Stimulated activated CD4-positive, alpha-beta T cell treated with anti-CD3 and anti-CD28 coated beads, Interleukin-1b, Interleukin-23, amount 100 ng/mL, for 4 hours (primary cell): ENCODE results near the gene OLFML1.

Source experiments
- DNase-seq, 2 donors: peaks; one replicate each; pipeline ENCODE4 v3.0.0-alpha.2; 2020; ENCODE audit warnings: low read depth in 2 of 2

OLFML1 gene

GRCh38 chr11:7480113-7480512 is 5.2 kb upstream of the OLFML1 start:
- no peak for DNase-seq

- no peak for DNase-seq
These were observed 1.2 kb upstream of the OLFML1 start for GRCh38 chr11:7484131-7484530.

GRCh38 chr11:7484645-7485044 is 661 bp upstream of the OLFML1 start:
- no peak for DNase-seq

GRCh38 chr11:7486098-7486780 is 933 bp downstream of the OLFML1 start:
- no peak for DNase-seq

- DNase-seq, result no peak
These were observed 1.5 kb downstream of the OLFML1 start for GRCh38 chr11:7486781-7487140.

- no peak for DNase-seq
These were observed 2.1 kb downstream of the OLFML1 start for GRCh38 chr11:7487360-7487759.

- DNase-seq, result no peak
These were observed 3.4 kb downstream of the OLFML1 start for GRCh38 chr11:7488681-7489080.

- no peak for DNase-seq
These were observed 4.1 kb downstream of the OLFML1 start for GRCh38 chr11:7489376-7489775.

- no peak for DNase-seq
These were observed 4.7 kb downstream of the OLFML1 start for GRCh38 chr11:7490054-7490453.

- DNase-seq, result no peak
These were observed 5.2 kb downstream of the OLFML1 start for GRCh38 chr11:7490535-7490934.

GRCh38 chr11:7492253-7492652 is 6.9 kb downstream of the OLFML1 start:
- DNase-seq, result no peak

- no peak for DNase-seq
These were observed 8.4 kb downstream of the OLFML1 start for GRCh38 chr11:7493670-7494069.

- DNase-seq, result no peak
These were observed 8.9 kb downstream of the OLFML1 start for GRCh38 chr11:7494086-7494745.

GRCh38 chr11:7495882-7496551 is 10.7 kb downstream of the OLFML1 start:
- no peak for DNase-seq

- DNase-seq, result no peak
These were observed 12.9 kb downstream of the OLFML1 start for GRCh38 chr11:7498193-7498592.

GRCh38 chr11:7499081-7499480 is 13.8 kb downstream of the OLFML1 start:
- DNase-seq, result no peak

GRCh38 chr11:7500251-7500650 is 14.9 kb downstream of the OLFML1 start:
- no peak for DNase-seq

- DNase-seq, result no peak
These were observed 15.9 kb downstream of the OLFML1 start for GRCh38 chr11:7501251-7501650.

GRCh38 chr11:7501894-7502293 is 16.6 kb downstream of the OLFML1 start:
- no peak for DNase-seq

GRCh38 chr11:7506243-7506642 is 20.9 kb downstream of the OLFML1 start:
- DNase-seq, result no peak

- DNase-seq, result no peak
These were observed 22.8 kb downstream of the OLFML1 start for GRCh38 chr11:7508087-7508486.

- no peak for DNase-seq
These were observed 24.7 kb downstream of the OLFML1 start for GRCh38 chr11:7509966-7510365.

- DNase-seq, result no peak
These were observed 26.1 kb downstream of the OLFML1 start for GRCh38 chr11:7511401-7511800.
